22Rv1 (cell line): Measurements from ENCODE around the gene RHOH.

Source experiments
- ZFX ChIP-seq: fragments of 450-650 bp; IDR thresholded peaks from 2 replicates; pipeline ENCODE4 v1.6.1; 2017; ENCODE audit warnings: antibody characterized with exemption, borderline replicate concordance
- TF ChIP-seq, protein P1 (sequence below): fragments of 450-650 bp; IDR thresholded peaks from 2 replicates; pipeline ENCODE4 v1.5.1; 2017; ENCODE audit warnings: mild to moderate bottlenecking

DNA sequence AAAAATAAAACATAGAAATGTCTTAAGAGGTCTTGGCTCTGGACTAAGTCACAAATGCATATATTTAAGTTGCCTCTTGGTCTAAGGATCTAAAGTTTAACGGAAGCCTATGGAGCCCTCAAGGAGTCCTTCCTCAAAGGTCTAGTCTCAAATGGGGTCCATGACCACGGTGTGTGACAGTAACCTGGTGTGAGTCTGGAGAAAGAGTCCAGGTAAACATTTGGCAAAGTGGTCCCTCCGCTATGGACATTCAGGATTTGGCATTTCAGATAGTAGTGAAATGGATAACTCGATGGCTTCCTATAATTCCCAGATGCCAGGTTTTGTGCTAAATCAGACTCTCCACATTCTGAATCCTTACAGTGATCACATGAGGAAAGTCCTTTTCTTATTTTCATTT is 44.2 kb downstream of the RHOH start:
- TF ChIP-seq, protein P1, sequence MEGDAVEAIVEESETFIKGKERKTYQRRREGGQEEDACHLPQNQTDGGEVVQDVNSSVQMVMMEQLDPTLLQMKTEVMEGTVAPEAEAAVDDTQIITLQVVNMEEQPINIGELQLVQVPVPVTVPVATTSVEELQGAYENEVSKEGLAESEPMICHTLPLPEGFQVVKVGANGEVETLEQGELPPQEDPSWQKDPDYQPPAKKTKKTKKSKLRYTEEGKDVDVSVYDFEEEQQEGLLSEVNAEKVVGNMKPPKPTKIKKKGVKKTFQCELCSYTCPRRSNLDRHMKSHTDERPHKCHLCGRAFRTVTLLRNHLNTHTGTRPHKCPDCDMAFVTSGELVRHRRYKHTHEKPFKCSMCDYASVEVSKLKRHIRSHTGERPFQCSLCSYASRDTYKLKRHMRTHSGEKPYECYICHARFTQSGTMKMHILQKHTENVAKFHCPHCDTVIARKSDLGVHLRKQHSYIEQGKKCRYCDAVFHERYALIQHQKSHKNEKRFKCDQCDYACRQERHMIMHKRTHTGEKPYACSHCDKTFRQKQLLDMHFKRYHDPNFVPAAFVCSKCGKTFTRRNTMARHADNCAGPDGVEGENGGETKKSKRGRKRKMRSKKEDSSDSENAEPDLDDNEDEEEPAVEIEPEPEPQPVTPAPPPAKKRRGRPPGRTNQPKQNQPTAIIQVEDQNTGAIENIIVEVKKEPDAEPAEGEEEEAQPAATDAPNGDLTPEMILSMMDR = no peak
- TF ChIP-seq ZFX = no peak
